Measurements from ENCODE around the gene TMC1. TPM values are rescaled to one million over a fixed set of nuclear protein-coding genes. Genes with fewer than 3 reads are reported as not detected.

The TMC1 gene
- total RNA-seq, 2 donors from 2014 or later: not detected

DNA sequence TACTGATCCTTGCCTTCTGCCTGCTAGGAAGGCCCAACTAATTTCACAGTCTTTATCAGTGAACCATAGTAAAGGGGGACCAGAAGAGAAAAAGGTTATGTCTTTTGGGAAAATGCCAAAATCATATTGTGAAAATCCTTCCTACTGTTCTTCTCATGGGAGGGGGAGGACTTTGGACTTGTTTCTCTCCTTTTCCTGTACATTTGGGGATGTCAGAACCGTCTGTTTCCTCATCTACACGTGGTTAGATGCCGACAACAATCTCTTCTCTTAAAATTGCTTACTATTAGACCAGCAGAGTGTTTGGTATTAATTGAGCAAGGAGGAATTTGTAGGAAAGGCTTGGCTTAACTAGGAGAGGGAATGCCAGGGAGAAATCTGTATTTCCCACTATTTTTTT is 77.2 kb downstream of the TMC1 start:
- no peak for ATAC-seq (ENCODE audit: insufficient number of reproducible peaks, low FRiP score, low read depth)
- peaks cover 0 to 12% of the 10 kb centered on the region in 2 donors for H3K4me1 ChIP-seq (ENCODE audit: control insufficient read depth in 1 of 2, low read depth in 2 of 2)

DNA sequence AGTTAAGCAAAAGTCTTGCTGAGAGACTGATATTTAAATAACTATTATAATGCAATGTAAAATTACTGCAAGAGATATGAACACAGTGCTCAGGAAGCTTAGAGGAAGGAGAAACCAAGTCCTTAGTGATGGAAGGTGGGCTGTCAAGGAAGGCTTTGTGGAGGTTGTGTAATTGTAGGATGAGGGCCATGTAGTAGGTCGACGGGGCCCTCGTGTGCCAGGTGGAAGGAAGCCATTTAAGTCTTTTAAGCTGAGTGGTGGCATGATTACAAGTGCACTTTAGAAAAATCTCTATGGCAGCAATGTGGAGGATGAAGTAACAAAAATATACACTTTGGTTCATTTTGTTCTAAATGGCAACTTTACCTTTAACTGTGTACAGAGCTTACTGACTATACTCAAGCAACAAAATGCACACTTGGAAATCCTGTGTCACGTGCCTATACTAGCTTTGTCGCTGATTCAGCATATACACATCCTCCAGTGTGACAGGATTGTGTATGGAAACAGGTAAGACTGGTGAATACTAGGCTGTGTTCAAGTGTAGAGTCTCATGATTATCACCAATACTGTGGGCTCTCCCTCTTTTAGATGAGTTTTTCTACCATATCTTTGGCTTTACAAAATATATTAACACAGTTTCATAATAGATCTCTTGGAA is 78.6 kb downstream of the TMC1 start:
- Histone ChIP-seq H3K27me3 (replicated peaks; ENCODE audit: insufficient read depth) (no peaks in the 10 kb centered on the region), H3K9me3 (no peaks in the 10 kb centered on the region), H3K4me1 (ENCODE audit: control insufficient read depth in 1 of 2, low read depth in 2 of 2) (peaks cover 0 to 12% of the 10 kb centered on the region in 2 donors), H3K36me3 (no peaks in the 10 kb centered on the region), H3K4me3 (no peak overlapping the region), H3K27ac (no peak overlapping the region)
- TF ChIP-seq, protein P1, sequence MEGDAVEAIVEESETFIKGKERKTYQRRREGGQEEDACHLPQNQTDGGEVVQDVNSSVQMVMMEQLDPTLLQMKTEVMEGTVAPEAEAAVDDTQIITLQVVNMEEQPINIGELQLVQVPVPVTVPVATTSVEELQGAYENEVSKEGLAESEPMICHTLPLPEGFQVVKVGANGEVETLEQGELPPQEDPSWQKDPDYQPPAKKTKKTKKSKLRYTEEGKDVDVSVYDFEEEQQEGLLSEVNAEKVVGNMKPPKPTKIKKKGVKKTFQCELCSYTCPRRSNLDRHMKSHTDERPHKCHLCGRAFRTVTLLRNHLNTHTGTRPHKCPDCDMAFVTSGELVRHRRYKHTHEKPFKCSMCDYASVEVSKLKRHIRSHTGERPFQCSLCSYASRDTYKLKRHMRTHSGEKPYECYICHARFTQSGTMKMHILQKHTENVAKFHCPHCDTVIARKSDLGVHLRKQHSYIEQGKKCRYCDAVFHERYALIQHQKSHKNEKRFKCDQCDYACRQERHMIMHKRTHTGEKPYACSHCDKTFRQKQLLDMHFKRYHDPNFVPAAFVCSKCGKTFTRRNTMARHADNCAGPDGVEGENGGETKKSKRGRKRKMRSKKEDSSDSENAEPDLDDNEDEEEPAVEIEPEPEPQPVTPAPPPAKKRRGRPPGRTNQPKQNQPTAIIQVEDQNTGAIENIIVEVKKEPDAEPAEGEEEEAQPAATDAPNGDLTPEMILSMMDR (IDR thresholded peaks at IDR 0.05): no peak
- no peak for DNase-seq (ENCODE audit: low spot score)
- ATAC-seq (ENCODE audit: insufficient number of reproducible peaks, low FRiP score, low read depth): no peak

More for the DNA sequence above, 77.2 kb downstream of the TMC1 start:
- Histone ChIP-seq H3K27ac (no peak overlapping the region), H3K36me3 (no peaks in the 10 kb centered on the region), H3K4me3 (no peak overlapping the region), H3K9me3 (no peaks in the 10 kb centered on the region), H3K27me3 (replicated peaks; ENCODE audit: insufficient read depth) (no peaks in the 10 kb centered on the region)
- no peak for DNase-seq (ENCODE audit: low spot score)
- TF ChIP-seq, protein P1 (IDR thresholded peaks at IDR 0.05): no peak

DNA sequence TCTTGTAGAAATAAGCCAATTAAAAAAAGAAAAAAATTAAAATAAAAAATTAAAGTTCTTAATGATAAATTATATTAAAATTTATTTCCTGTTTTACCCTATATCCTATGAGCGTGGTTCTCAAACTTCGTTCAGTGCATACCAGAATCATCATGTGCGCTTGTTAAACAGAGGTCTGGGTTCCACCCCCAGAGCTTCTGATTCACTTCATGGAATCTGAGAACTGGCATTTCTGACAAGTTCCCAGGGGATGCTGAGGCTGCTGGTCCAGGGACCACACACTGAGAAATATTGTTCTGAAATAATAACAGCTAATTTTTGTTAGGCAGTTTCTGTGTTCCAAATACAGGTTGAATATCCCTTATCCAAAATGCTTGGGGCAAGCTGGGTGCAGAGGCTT is 79.3 kb downstream of the TMC1 start:
- Histone ChIP-seq H3K4me3 (no peak overlapping the region), H3K9me3 (no peaks in the 10 kb centered on the region), H3K27me3 (replicated peaks; ENCODE audit: insufficient read depth) (no peaks in the 10 kb centered on the region), H3K27ac (no peak overlapping the region), H3K4me1 (ENCODE audit: control insufficient read depth in 1 of 2, low read depth in 2 of 2) (peaks cover 0 to 12% of the 10 kb centered on the region in 2 donors), H3K36me3 (no peaks in the 10 kb centered on the region)
- DNase-seq (ENCODE audit: low spot score): no peak
- TF ChIP-seq, protein P1 (IDR thresholded peaks at IDR 0.05): no peak
- ATAC-seq (ENCODE audit: insufficient number of reproducible peaks, low FRiP score, low read depth): no peak

DNA sequence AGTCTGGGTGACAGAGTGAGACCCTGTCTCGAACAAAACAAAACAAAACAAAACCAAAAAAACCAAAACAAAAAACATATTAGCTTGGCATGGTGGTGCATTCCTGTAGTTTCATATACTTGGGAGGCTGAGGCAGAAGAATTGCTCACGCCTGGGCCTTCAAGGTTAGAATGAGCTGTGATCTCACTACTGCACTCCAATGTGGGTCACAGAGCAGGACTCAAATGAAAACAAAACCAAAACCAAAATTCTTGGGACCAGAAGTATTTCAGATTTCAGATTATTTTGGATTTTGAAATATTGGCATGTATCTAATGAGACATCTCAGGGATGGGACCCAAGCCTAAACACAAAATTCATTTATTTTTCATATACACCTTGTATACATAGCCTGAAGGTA is 80.2 kb downstream of the TMC1 start:
- peaks cover 0 to 12% of the 10 kb centered on the region in 2 donors for H3K4me1 ChIP-seq (ENCODE audit: control insufficient read depth in 1 of 2, low read depth in 2 of 2)
- H3K4me3 ChIP-seq: no peak overlapping the region
- ATAC-seq (ENCODE audit: insufficient number of reproducible peaks, low FRiP score, low read depth): no peak
- H3K27me3 ChIP-seq (replicated peaks; ENCODE audit: insufficient read depth): no peaks in the 10 kb centered on the region
- TF ChIP-seq, protein P1 (IDR thresholded peaks at IDR 0.05): no peak
- no peaks in the 10 kb centered on the region for H3K9me3 ChIP-seq
- H3K36me3 ChIP-seq: no peaks in the 10 kb centered on the region
- DNase-seq (ENCODE audit: low spot score): no peak
- no peak overlapping the region for H3K27ac ChIP-seq

DNA sequence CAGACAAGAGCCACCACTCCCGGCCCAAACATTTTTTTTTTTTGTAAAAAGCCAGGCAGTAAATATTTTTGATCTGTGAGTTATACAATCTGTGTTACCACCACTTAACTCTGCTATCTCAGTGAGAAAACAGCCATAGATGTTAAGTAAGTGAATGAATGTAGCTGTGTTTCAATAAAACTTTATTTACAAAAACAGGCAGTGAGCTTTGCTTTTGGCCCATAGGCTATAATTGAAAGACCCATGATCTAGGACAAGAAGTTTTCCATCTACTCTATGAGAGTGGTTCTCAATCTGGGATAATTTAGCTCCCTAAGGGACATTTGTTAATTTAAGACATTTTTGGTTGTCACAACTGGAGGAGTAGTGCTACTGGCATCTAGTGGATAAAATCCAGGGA is 91.0 kb downstream of the TMC1 start:
- TF ChIP-seq, protein P1 (IDR thresholded peaks at IDR 0.05): no peak
- H3K27me3 ChIP-seq (replicated peaks; ENCODE audit: insufficient read depth): no peaks in the 10 kb centered on the region
- H3K27ac ChIP-seq: no peak overlapping the region
- no peak overlapping the region for H3K4me3 ChIP-seq
- no peaks in the 10 kb centered on the region for H3K36me3 ChIP-seq
- H3K4me1 ChIP-seq (ENCODE audit: control insufficient read depth in 1 of 2, low read depth in 2 of 2): no peaks in the 10 kb centered on the region
- no peaks in the 10 kb centered on the region for H3K9me3 ChIP-seq
- DNase-seq (ENCODE audit: low spot score) (no peak), ATAC-seq (ENCODE audit: insufficient number of reproducible peaks, low FRiP score, low read depth) (no peak)
